Calu3 (cell line): ENCODE data around the gene UBXN1. TPM values are rescaled to one million over a fixed set of nuclear protein-coding genes. Genes with fewer than 3 reads are reported as not detected.
A peak's percentile ranks its signal among the peaks of the same experiment; 100 is the strongest.

Source experiments
- BruUV-seq: library from RNA; stranded (reverse); fragments of 400-500 nt; replicated peaks from 2 replicates; lab custom pipeline; 2021; lab: Mats Ljungman, UMichigan
- CTCF ChIA-PET: fragments of 300-600 bp; sonication (Branson Sonifier 250); formaldehyde crosslinking; loops from one replicate; lab custom pipeline; 2022; ENCODE audit warnings: antibody characterized with exemption; lab: Charles Lee
- DNase-seq: peaks from one replicate; pipeline ENCODE4 v3.0.0; 2022
- H3K27ac Mint-ChIP-seq: one replicate; pipeline ENCODE4 v1.8.0; 2022; ENCODE audit warnings: mixed read lengths; ENCODE audit not compliant: unreplicated experiment
- H3K27me3 Mint-ChIP-seq: one replicate; pipeline ENCODE4 v1.8.0; 2022; ENCODE audit warnings: mixed read lengths; ENCODE audit not compliant: unreplicated experiment
- H3K36me3 Mint-ChIP-seq: one replicate; pipeline ENCODE4 v1.8.0; 2022; ENCODE audit warnings: mild to moderate bottlenecking, moderate library complexity, mixed read lengths; ENCODE audit not compliant: insufficient read depth, unreplicated experiment
- H3K4me1 Mint-ChIP-seq: one replicate; pipeline ENCODE4 v1.8.0; 2022; ENCODE audit warnings: mild to moderate bottlenecking, low read depth, mixed read lengths; ENCODE audit not compliant: unreplicated experiment
- H3K4me3 Mint-ChIP-seq: one replicate; pipeline ENCODE4 v1.8.0; 2022; ENCODE audit warnings: mild to moderate bottlenecking, low read depth, moderate library complexity, mixed read lengths; ENCODE audit not compliant: unreplicated experiment
- H3K9me3 Mint-ChIP-seq: one replicate; pipeline ENCODE4 v1.8.0; 2022; ENCODE audit warnings: low read depth, mixed read lengths; ENCODE audit not compliant: unreplicated experiment
- CTCF ChIP-seq: fragments of 200-600 bp; IDR thresholded peaks from one replicate; pipeline ENCODE4 v1.8.0; 2022; ENCODE audit warnings: antibody characterized with exemption; ENCODE audit not compliant: unreplicated experiment
- intact Hi-C: fragments of 100-400 bp; cut with micrococcal nuclease; formaldehyde crosslinking; loops from one replicate; pipeline ENCODE4 v1.10.0; 2022; ENCODE audit not compliant: unreplicated experiment
- total RNA-seq: library from RNA; stranded (reverse); gene quantifications from 2 replicates; pipeline ENCODE4 v1.2.3, GENCODE V29; 2022

Gene UBXN1
- total RNA-seq, 1 experiment from 2014 or later = 91.9 TPM

- intact Hi-C loops = no loop called here
- peaks cover 68% of the 10 kb centered on the region for H3K36me3 Mint-ChIP-seq
- peak within 1 kb of the TSS; percentile 98 for H3K27ac Mint-ChIP-seq
- H3K27me3 Mint-ChIP-seq = no peaks in the 10 kb centered on the region
- H3K4me1 Mint-ChIP-seq = peaks cover 11% of the 10 kb centered on the region
- CTCF ChIA-PET = interaction anchor here (0.5 to 2.2 kb wide), 12 partner anchors 12 to 822 kb away, joined by 3 to 8 read pairs (median 4); partner anchors contain the start of genes EEF1G, POLR2G, UQCC3 and ZBTB3
- no peaks in the 10 kb centered on the region for H3K9me3 Mint-ChIP-seq
- DNase-seq = peak; percentile 98
- H3K4me3 Mint-ChIP-seq = peak within 1 kb of the TSS; percentile 89
- no peak for TF ChIP-seq CTCF
- BruUV-seq = no TSS peak
These were observed 48.4 kb upstream of the UBXN1 start, which contains the start of gene HNRNPUL2 for GRCh38 chr11:62727165-62727871. TSS of gene HNRNPUL2 (minus strand) at chr11:62727457. CDS start at chr11:62727156, 301 bp downstream.

- no peak for DNase-seq
- no TSS peak for BruUV-seq
- TF ChIP-seq CTCF = no peak
- H3K4me3 Mint-ChIP-seq = peak overlapping the region; percentile 89
- CTCF ChIA-PET = interaction anchor here (0.5 to 2.2 kb wide), 7 partner anchors 11 to 153 kb away, joined by 3 to 8 read pairs (median 4); partner anchors contain the start of genes EEF1G and ZBTB3
- peaks cover 72% of the 10 kb centered on the region for H3K36me3 Mint-ChIP-seq
- peak overlapping the region; percentile 98 for H3K27ac Mint-ChIP-seq
- H3K27me3 Mint-ChIP-seq = no peaks in the 10 kb centered on the region
- H3K4me1 Mint-ChIP-seq = peaks cover 11% of the 10 kb centered on the region
- H3K9me3 Mint-ChIP-seq = no peaks in the 10 kb centered on the region
- intact Hi-C loops = no loop called here
These were observed 48.0 kb upstream of the UBXN1 start for GRCh38 chr11:62726915-62727164.

GRCh38 chr11:62726156-62726914 lies 47.5 kb upstream of the UBXN1 start:
- H3K9me3 Mint-ChIP-seq = no peaks in the 10 kb centered on the region
- CTCF ChIA-PET = interaction anchor here (1.1 to 2.2 kb wide), 3 partner anchors 28 to 80 kb away, joined by 3 to 8 read pairs (median 8); partner anchors contain the start of gene ZBTB3
- TF ChIP-seq CTCF = no peak
- peak overlapping the region; percentile 89 for H3K4me3 Mint-ChIP-seq
- BruUV-seq = no TSS peak
- intact Hi-C loops = no loop called here
- peaks cover 77% of the 10 kb centered on the region for H3K36me3 Mint-ChIP-seq
- H3K27ac Mint-ChIP-seq = peak overlapping the region; percentile 83
- DNase-seq = no peak
- peaks cover 11% of the 10 kb centered on the region for H3K4me1 Mint-ChIP-seq
- no peaks in the 10 kb centered on the region for H3K27me3 Mint-ChIP-seq

GRCh38 chr11:62725646-62726045 lies 46.8 kb upstream of the UBXN1 start:
- Mint-ChIP-seq H3K27ac (peak overlapping the region; percentile 83), H3K27me3 (no peaks in the 10 kb centered on the region), H3K36me3 (peaks cover 83% of the 10 kb centered on the region), H3K9me3 (no peaks in the 10 kb centered on the region), H3K4me3 (peak overlapping the region; percentile 89), H3K4me1 (peaks cover 11% of the 10 kb centered on the region)
- DNase-seq = no peak
- TF ChIP-seq CTCF = no peak
- BruUV-seq = TSS peak; percentile 44
- CTCF ChIA-PET = interaction anchor here (1.1 kb wide), 1 partner anchor 80 kb away, joined by 3 read pairs; no protein-coding TSS in a partner anchor
- intact Hi-C loops = no loop called here
